Upper lobe of left lung (tissue), 6 donors: ENCODE data around the gene PJA2. TPM values are rescaled to one million over a fixed set of nuclear protein-coding genes. Genes with fewer than 3 reads are reported as not detected.

Experiments
- ATAC-seq, 2 donors: fragments of 200-7000 bp; cut with Tn5 transposase; one replicate each; pipeline ENCODE4 v1.9.1; 2022; ENCODE audit warnings: mild to moderate bottlenecking in 2 of 2, moderate library complexity in 2 of 2; ENCODE audit not compliant: low FRiP score in 2 of 2
- DNase-seq, 2 donors: peaks; one replicate each; pipeline ENCODE4 v3.0.0-alpha.2; 2019 to 2020
- H3K27ac ChIP-seq, 4 donors: fragments of 200-600 bp; sonication (generic); one replicate each; pipeline ENCODE4 v1.5.1; 2016 to 2019
- H3K27me3 ChIP-seq, 4 donors: fragments of 200-600 bp; sonication (generic); one replicate each; pipeline ENCODE4 v1.5.1; 2017 to 2019
- H3K36me3 ChIP-seq, 4 donors: fragments of 200-600 bp; sonication (generic); one replicate each; pipeline ENCODE4 v1.5.1; 2016 to 2019
- H3K4me1 ChIP-seq, 4 donors: fragments of 200-600 bp; sonication (generic); one replicate each; pipeline ENCODE4 v1.5.1; 2018 to 2019
- H3K4me3 ChIP-seq, 4 donors: fragments of 200-600 bp; sonication (generic); one replicate each; pipeline ENCODE4 v1.5.1; 2017 to 2019; ENCODE audit warnings: mild to moderate bottlenecking in 2 of 4, moderate library complexity in 1 of 4
- H3K9me3 ChIP-seq, 4 donors: fragments of 200-600 bp; sonication (generic); one replicate each; pipeline ENCODE4 v1.5.1; 2018 to 2019
- CTCF ChIP-seq, 6 experiments: fragments of 450-650 bp in 4 of 6; fragments of 200-600 bp in 2 of 6; sonication (generic) in 2 of 6; IDR thresholded peaks; one replicate each; pipeline ENCODE4 v1.5.1; 2016 to 2019; ENCODE audit warnings: antibody characterized with exemption in 6 of 6
- EP300 ChIP-seq, 4 donors: sonication (generic); formaldehyde crosslinking; IDR thresholded peaks; one replicate each; pipeline ENCODE4 v1.5.1; 2017; ENCODE audit warnings: antibody characterized with exemption in 4 of 4, control low read depth in 2 of 4
- POLR2A ChIP-seq, 4 donors: fragments of 450-650 bp; IDR thresholded peaks; one replicate each; pipeline ENCODE4 v1.5.1; 2016 to 2017; ENCODE audit warnings: antibody characterized with exemption in 4 of 4, mild to moderate bottlenecking in 2 of 4
- POLR2AphosphoS5 ChIP-seq, 2 donors: sonication (generic); formaldehyde crosslinking; IDR thresholded peaks; one replicate each; pipeline ENCODE4 v1.5.1; 2017; ENCODE audit warnings: antibody characterized with exemption in 2 of 2
- WGBS, 2 donors: methylation state at CpG; one replicate each; pipeline ENCODE4 v1.1.5; 2017 to 2018; 5-methylcytosine and 5-hydroxymethylcytosine counted together
- total RNA-seq, 6 donors: library from RNA; depleted of rRNA in 4 of 6; stranded (reverse); fragments of >200 nt in 4 of 6; gene quantifications; one replicate each; pipeline versions ENCODE4 v1.1.0 to v1.2.1, GENCODE V29; 2016 to 2021
- donor health status: DM: no; HTN: no; CAD: no; lungs with moderate emphysema.
- donor health status: DM: no; HTN: yes; CAD: no; lungs with severe emphysema.

The PJA2 gene
- total RNA-seq, 6 donors from 2014 or later = 38.0 to 114 (median 78.0) TPM

GRCh38 chr5:109354761-109355160, 55.0 kb downstream of the PJA2 start:
- 80 to 91% methylated on average over 2 of the region's 2 CpGs for WGBS, 2 donors
- peak in 1 of 2 donors; percentile 14 for ATAC-seq

GRCh38 chr5:109351988-109352864, 57.5 kb downstream of the PJA2 start:
- Histone ChIP-seq H3K9me3 (no peaks in the 10 kb centered on the region), H3K27ac (no peak overlapping the region), H3K4me1 (peaks cover 0 to 5% (median 0%) of the 10 kb centered on the region in 4 donors), H3K27me3 (no peaks in the 10 kb centered on the region), H3K36me3 (peaks cover 0 to 39% (median 3%) of the 10 kb centered on the region in 4 donors), H3K4me3 (no peak overlapping the region)
- ATAC-seq = no peak
- no peak for DNase-seq
- TF ChIP-seq EP300 (IDR thresholded peaks at IDR 0.05) (no peak), POLR2A (IDR thresholded peaks at IDR 0.05) (no peak), POLR2AphosphoS5 (IDR thresholded peaks at IDR 0.05) (no peak), CTCF (IDR thresholded peaks at IDR 0.05) (no peak)
- WGBS, 2 donors = 89 to 94% methylated on average over 2 of the region's 2 CpGs

More at GRCh38 chr5:109354761-109355160, 55.0 kb downstream of the PJA2 start:
- no peaks in the 10 kb centered on the region for H3K9me3 ChIP-seq
- no peak for DNase-seq
- TF ChIP-seq EP300 (IDR thresholded peaks at IDR 0.05) (no peak), CTCF (IDR thresholded peaks at IDR 0.05) (no peak), POLR2A (IDR thresholded peaks at IDR 0.05) (no peak), POLR2AphosphoS5 (IDR thresholded peaks at IDR 0.05) (no peak)
- H3K4me1 ChIP-seq = peaks cover 0 to 5% (median 0%) of the 10 kb centered on the region in 4 donors
- H3K4me3 ChIP-seq = no peak overlapping the region
- no peaks in the 10 kb centered on the region for H3K27me3 ChIP-seq
- H3K36me3 ChIP-seq = peaks cover 0 to 36% (median 0%) of the 10 kb centered on the region in 4 donors
- H3K27ac ChIP-seq = no peak overlapping the region

GRCh38 chr5:109350537-109351270, 59.1 kb downstream of the PJA2 start:
- ATAC-seq = no peak
- H3K27ac ChIP-seq = no peak overlapping the region
- 65 to 77% methylated on average over 5 of the region's 5 CpGs for WGBS, 2 donors
- TF ChIP-seq EP300 (IDR thresholded peaks at IDR 0.05) = no peak
- no peak for TF ChIP-seq POLR2A (IDR thresholded peaks at IDR 0.05)
- no peak for TF ChIP-seq CTCF (IDR thresholded peaks at IDR 0.05)
- TF ChIP-seq POLR2AphosphoS5 (IDR thresholded peaks at IDR 0.05) = no peak
- DNase-seq = no peak
- H3K4me1 ChIP-seq = peaks cover 0 to 5% (median 0%) of the 10 kb centered on the region in 4 donors
- peaks cover 0 to 41% (median 5%) of the 10 kb centered on the region in 4 donors for H3K36me3 ChIP-seq
- H3K9me3 ChIP-seq = no peaks in the 10 kb centered on the region
- no peaks in the 10 kb centered on the region for H3K27me3 ChIP-seq
- no peak overlapping the region for H3K4me3 ChIP-seq

GRCh38 chr5:109349388-109349787, 60.4 kb downstream of the PJA2 start:
- H3K4me3 ChIP-seq = no peak overlapping the region
- H3K27me3 ChIP-seq = no peaks in the 10 kb centered on the region
- TF ChIP-seq EP300 (IDR thresholded peaks at IDR 0.05) = no peak
- H3K27ac ChIP-seq = no peak overlapping the region
- no peaks in the 10 kb centered on the region for H3K9me3 ChIP-seq
- 63 to 90% methylated on average over 2 of the region's 2 CpGs for WGBS, 2 donors
- H3K4me1 ChIP-seq = peaks cover 0 to 5% (median 0%) of the 10 kb centered on the region in 4 donors
- peaks cover 2 to 41% (median 8%) of the 10 kb centered on the region in 4 donors for H3K36me3 ChIP-seq
- DNase-seq = no peak
- no peak for ATAC-seq

- Histone ChIP-seq H3K9me3 (no peaks in the 10 kb centered on the region), H3K36me3 (peaks cover 6 to 54% (median 15%) of the 10 kb centered on the region in 4 donors), H3K27me3 (no peaks in the 10 kb centered on the region), H3K4me1 (peaks cover 0 to 3% (median 0%) of the 10 kb centered on the region in 4 donors), H3K27ac (no peak overlapping the region), H3K4me3 (no peak overlapping the region)
- TF ChIP-seq EP300 (IDR thresholded peaks at IDR 0.05) = no peak
- TF ChIP-seq POLR2AphosphoS5 (IDR thresholded peaks at IDR 0.05) = no peak
- TF ChIP-seq CTCF (IDR thresholded peaks at IDR 0.05) = no peak
- TF ChIP-seq POLR2A (IDR thresholded peaks at IDR 0.05) = no peak
- no peak for ATAC-seq
- DNase-seq = no peak
Measured at GRCh38 chr5:109347252-109347888, 62.4 kb downstream of the PJA2 start.
